WI38 (cell line): Measurements from ENCODE around the gene ANKRD22.

Experiments
- H3K4me3 ChIP-seq: 2 replicates; pipeline ENCODE4 v1.5.1; 2011; ENCODE audit warnings: low read depth, mild to moderate bottlenecking, control low read depth, low read length
- CTCF ChIP-seq: IDR thresholded peaks from 2 replicates; pipeline ENCODE4 v1.5.1; 2012; ENCODE audit warnings: low read depth, mild to moderate bottlenecking, control low read depth, low read length

ANKRD22 gene

GRCh38 chr10:88857831-88858230, 6.2 kb upstream of the ANKRD22 start:
- no peak for TF ChIP-seq CTCF
- H3K4me3 ChIP-seq = no peak overlapping the region

- TF ChIP-seq CTCF = no peak
- H3K4me3 ChIP-seq = no peak overlapping the region
Measured at GRCh38 chr10:88854684-88855083, 3.0 kb upstream of the ANKRD22 start.

GRCh38 chr10:88853155-88853881, 1.7 kb upstream of the ANKRD22 start:
- no peak for TF ChIP-seq CTCF
- H3K4me3 ChIP-seq = no peak overlapping the region

- no peak for TF ChIP-seq CTCF
- H3K4me3 ChIP-seq = no peak overlapping the region
Measured at GRCh38 chr10:88852327-88852726, 683 bp upstream of the ANKRD22 start.

- no peak for TF ChIP-seq CTCF
Measured at GRCh38 chr10:88850712-88851111, 932 bp downstream of the ANKRD22 start.

GRCh38 chr10:88849234-88849633, 2.4 kb downstream of the ANKRD22 start:
- H3K4me3 ChIP-seq = no peak overlapping the region
- TF ChIP-seq CTCF = no peak

More at GRCh38 chr10:88850712-88851111, 932 bp downstream of the ANKRD22 start:
- H3K4me3 ChIP-seq = no peak overlapping the region

GRCh38 chr10:88848499-88848898, 3.1 kb downstream of the ANKRD22 start:
- TF ChIP-seq CTCF = no peak
- H3K4me3 ChIP-seq = no peak overlapping the region
